GM21515 (cell line): ENCODE data around the gene CDYL.

Source experiments
- ATAC-seq: cut with Tn5 transposase; IDR thresholded peaks from one replicate; pipeline ENCODE4 v1.9.1; 2021; ENCODE audit not compliant: unreplicated experiment

The CDYL gene

GRCh38 chr6:4905826-4906225 lies 129.6 kb downstream of the CDYL start:
- ATAC-seq: no peak

- ATAC-seq: no peak
Measured at GRCh38 chr6:4906293-4907276, 130.4 kb downstream of the CDYL start.

DNA sequence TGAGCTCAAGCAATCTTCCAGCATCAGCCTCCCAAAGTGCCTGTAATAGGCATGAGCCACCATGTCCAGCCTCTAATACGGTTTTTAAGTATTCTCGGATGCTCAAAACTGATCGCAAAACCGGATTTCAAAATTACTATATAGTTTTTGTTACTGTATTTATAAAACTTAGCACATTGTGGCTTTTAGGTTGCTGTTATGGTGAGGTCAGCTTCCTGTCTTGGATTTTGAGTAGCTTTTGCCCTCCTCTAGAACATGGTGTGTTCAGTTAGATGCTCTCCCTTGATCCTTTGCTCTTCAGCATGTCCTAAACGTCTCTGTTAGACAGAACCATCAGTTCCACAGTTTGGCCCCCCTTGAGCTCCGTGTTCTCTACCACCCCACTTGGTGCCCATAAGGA lies 131.4 kb downstream of the CDYL start:
- ATAC-seq: peak; percentile 40

DNA sequence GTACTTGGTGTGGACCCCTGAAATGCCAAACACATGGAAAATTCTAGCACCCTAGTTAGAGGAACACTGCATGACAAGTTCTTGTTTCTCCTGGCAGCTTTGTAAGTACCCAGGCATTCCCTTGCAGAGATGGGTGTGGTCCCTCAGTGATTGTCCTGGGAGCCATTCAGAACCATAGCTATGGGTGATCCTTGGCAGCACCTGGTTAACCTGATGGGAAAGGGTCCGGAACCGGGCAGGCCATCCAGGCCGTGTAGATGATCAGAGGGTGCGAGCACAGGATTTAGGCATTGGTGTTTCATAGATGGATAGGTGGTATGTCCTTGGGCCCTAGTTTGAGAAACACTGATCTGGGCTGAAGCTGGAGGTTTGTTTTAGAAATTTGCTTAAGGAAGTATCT lies 131.9 kb downstream of the CDYL start:
- ATAC-seq: no peak

DNA sequence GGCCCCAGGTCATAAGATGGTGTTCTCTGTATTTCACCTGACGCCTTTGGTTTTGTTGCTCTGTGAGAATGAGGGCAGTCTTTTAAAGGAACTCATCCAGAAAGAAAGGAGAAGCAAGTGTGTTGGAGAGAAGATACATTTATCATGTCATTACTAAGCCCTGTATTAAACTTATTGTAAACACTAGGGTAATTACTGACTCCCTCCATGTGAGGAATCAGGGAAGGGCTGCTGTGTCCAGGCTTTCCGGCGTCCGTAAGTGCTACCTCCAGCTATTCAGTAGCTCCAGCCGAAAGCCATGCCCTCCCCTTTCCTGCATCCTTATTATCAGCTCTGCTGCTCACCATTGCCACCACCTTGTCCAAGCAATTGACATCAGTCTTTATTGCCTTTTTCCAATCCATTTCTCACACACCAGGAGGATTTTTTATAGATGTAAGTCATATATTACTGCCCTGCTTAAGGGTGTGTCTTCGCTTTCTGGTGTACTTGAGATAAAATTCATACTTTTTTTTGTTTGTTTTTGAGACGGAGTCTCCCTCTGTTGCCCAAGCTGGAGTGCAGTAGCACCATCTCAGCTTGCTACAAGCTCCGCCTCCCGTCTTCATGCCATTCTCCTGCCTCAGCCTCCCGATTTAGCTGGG lies 133.0 kb downstream of the CDYL start:
- no peak for ATAC-seq

GRCh38 chr6:4910037-4910760 lies 134.0 kb downstream of the CDYL start:
- ATAC-seq: no peak

GRCh38 chr6:4912559-4912958 lies 136.4 kb downstream of the CDYL start:
- no peak for ATAC-seq

DNA sequence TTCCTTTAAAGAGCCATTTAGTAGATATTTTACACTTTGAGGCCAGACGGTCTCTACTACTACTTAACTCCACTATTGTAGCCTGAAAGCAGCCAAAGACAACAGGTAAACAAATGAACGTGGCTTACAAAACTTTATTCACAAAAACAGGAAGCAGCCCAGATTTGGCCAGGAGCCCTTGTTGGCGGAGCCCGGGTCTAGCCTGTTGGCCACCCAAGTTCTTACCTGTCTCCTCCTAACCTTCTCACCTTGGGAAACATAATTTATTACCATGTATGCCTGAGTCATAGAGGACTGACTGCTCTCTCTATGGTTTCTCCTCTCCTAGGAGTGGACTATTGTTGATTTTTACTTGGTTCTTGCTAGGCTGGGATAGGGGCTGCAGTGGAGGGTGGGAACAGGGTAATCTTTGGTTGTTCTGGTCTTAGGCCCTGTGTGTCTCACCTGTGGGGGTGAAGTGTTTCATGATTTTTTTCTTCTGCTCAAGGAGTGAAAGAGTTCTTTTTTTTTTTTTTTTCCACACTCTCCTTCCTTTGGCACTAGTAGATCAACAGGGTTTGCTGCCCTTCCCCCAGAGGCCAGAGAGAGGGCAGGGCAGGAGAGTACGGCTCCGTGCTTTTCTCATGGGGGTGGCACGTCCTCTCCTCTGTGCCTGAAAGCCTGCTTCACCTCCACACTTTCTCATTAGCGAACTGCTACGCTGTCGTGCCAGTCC lies 137.7 kb downstream of the CDYL start:
- ATAC-seq: no peak

DNA sequence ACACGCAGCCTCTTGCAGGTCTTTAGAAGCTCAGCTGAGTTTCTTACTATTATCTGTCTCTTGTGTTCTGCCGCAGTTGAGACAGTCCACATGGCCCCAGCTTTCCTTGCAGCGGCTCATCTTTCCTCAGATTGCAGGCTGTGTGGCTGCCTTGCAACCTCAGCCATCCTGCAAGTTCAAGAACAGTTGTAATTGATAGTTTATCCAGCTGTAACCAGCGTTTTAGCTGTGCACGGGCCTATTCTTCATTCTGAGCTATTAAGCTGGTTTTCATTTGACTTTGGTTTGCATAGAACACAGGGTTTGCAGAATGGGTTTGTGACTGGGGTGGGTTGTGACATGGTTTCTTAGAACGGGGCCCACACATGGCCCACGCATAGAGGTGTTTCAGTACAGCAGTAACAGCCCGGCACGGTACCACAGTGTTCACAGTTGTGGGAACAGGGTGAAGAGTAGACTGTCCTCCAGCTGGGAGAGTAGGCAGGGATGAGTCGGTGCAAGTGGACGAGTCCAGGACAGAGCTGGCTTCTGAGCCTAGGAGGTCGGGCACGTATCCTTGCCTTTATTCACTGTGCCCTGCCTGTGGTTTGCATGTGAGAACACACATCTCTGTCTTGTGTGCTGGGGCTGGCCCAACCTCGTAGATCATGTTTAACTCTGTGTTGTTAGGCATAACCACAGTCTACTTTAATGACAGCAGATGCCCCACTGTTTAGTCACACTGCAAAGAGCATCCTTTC lies 138.4 kb downstream of the CDYL start:
- ATAC-seq: no peak

- no peak for ATAC-seq
Measured at GRCh38 chr6:4916954-4917561, 140.9 kb downstream of the CDYL start.

DNA sequence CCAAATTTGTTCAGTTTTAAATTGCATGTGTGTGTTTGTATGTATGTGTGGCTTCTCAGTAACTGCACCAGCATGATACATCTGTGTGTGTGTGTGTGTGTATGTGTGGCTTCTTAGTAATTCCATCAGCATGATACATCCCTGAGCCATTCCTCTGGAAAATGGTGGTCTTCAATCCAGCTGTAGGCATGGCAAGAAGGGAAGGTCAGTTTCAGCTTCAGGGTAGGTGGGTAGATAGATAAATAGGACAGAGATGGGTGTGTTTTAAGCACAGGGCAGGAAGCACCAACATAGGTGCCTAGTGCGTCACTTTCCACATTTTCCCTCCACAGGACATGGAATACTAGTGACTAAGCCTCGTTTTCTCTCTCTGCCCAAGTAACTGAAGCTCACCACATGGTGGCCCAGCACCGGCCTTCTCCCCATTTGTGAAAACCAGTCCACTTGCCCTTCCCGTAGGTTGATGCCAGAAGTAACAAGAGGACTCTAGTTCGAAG lies 144.8 kb downstream of the CDYL start:
- no peak for ATAC-seq

DNA sequence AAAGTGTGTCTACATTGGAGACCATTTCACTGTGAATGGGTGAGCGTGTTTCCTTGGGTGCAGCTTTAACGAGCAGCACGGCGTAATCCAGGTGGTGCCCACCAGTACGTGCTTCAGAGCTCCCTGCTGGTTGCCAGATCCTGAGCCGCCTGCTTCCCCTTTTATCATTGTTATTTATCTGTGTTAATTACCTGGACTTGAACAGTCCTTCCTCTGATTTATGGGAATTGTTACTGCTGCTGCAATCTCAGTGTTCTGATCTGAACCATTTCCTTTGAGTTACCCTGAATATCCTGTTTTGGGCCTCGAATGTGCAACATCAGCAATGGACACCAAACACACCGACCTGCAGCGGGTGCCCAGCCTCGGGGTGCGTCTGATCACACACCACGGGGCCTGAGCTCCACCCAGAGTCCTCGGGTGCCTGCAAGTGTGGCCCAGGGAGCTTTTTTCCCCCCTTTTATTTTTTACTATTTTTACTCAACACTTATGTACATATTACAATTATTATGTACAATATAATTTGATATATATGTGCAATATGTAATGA lies 146.4 kb downstream of the CDYL start:
- no peak for ATAC-seq

GRCh38 chr6:4923081-4923480 lies 146.9 kb downstream of the CDYL start:
- ATAC-seq: no peak

DNA sequence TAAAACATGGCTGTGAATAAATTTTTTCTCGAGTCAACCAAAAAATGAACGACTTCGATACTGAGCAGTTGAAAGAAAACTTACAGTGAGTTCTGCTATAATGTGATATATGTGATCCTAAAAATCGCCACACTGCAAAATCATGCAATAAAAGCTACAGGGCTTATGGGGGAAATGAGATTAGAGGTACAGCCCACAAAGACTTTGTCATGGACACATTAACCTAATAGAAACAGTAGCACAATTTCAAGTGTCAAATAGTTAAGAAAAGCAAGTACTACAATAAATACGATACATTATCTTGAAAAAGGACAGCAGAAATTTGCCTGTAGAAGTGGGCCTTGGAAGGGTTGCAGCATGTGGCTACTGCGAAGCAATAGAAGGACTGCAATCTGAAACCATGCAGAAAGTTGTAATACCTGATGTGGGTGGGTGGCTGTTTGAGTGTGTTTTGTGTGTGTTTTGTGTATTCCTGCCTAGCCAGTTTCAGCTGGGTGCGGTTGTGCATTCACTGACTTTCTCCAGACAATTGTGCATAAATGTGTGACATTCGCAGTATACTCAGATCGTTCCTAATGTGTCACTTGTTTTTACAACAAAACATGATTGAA lies 148.6 kb downstream of the CDYL start:
- no peak for ATAC-seq

DNA sequence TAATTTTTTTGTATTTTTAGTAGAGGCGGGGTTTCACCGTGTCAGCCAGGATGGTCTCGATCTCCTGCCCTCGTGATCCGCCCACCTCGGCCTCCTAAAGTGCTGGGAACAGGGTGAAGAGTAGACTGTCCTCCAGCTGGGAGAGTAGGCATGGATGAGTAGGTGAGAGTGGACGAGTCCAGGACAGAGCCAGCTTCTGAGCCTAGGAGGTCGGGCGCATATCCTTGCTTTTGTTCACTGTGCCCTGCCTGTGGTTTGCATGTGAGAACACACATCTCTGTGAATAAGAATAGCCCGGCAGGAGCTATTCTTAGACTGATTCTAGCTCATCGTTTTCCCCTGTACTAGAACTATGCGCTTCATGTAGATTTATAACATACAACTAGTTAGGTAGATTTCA lies 149.4 kb downstream of the CDYL start:
- ATAC-seq: no peak

GRCh38 chr6:4928426-4928825 lies 152.2 kb downstream of the CDYL start:
- no peak for ATAC-seq

GRCh38 chr6:4929097-4929718 lies 153.0 kb downstream of the CDYL start:
- no peak for ATAC-seq

DNA sequence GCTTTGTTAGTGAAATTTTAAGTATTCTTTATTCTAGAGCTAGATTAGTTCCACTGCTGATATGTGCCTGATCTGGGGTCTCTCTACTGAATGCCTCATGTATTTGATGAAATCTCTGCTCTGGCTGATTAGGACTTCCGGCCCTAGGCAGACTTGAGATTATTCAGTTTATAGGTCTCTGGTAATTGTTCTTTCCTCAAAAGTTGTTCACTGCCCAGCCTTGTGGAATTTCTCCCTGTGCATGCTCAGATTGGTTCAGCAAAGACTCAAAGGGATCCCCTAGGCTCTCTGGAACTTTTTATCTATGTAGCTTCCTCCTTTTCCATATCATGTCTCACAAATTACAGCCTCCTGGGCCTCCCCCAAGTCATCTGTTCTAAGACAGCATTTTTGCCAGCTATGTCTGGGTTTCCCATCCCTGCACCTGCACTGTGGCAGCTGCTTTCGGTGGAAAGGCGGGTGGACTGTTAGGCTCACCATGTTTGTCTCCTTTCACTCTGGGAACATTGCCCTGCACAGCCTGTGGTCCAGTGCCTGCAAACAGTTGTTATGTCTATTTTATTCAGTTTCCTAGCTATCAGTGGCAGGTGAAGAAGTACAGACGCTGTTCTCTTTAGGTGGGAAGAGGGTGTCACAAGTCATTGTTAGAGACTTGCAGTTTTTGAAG lies 154.0 kb downstream of the CDYL start:
- no peak for ATAC-seq
